ENCODE measurements around the gene C15orf40. TPM values are rescaled to one million over a fixed set of nuclear protein-coding genes. Genes with fewer than 3 reads are reported as not detected.
"Not testable (repeated sequence)": the region's sequence is repeated elsewhere in the genome, so short reads cannot be mapped to it uniquely, and the experiment has no call there.

The C15orf40 gene
- total and polyA plus RNA-seq, 9 of the 15 experiments (the other 6 are each of a cell fraction or from before 2014, with no cell fraction given) = 15.9 to 52.0 (median 27.0) TPM

DNA sequence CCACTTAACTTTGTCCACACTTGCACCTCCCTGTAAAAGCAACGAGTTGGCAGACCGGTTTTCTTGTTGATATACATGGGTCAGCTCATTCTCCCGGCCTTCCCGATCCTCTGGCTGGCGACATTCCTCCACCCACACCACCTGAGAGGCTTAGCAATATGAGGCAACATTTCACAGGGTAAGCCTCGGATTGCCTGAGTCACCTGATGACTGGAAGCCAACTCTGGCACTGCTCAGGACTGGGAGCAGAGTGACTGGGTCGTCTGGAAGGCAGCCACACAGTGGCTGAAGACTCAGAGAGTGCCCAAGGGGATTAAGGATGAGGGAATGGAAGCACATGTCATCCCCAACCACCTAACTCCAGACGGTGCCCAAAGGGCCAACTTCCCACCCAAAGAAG is 68.7 kb downstream of the C15orf40 start:
- no peak for TF ChIP-seq CCNT2 (IDR thresholded peaks at IDR 0.05; ENCODE audit: borderline replicate concordance, extremely low read depth, insufficient read length, low read depth, low read length)
- TF ChIP-seq, protein P1, sequence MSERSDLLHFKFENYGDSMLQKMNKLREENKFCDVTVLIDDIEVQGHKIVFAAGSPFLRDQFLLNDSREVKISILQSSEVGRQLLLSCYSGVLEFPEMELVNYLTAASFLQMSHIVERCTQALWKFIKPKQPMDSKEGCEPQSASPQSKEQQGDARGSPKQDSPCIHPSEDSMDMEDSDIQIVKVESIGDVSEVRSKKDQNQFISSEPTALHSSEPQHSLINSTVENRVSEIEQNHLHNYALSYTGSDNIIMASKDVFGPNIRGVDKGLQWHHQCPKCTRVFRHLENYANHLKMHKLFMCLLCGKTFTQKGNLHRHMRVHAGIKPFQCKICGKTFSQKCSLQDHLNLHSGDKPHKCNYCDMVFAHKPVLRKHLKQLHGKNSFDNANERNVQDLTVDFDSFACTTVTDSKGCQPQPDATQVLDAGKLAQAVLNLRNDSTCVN (CRISPR knock-in tag; IDR thresholded peaks at IDR 0.05) = no peak
- in situ Hi-C loops (cut with MboI) (no loop called here), intact Hi-C loops (cut with micrococcal nuclease) (no loop called here)
- peaks cover 61 to 63% of the 10 kb centered on the region in 2 experiments for H3K27me3 ChIP-seq (ENCODE audit: control insufficient read depth in 2 of 2, insufficient read depth in 2 of 2, low read length in 2 of 2)
- CTCF ChIA-PET (ENCODE audit: low intra/inter-chr PET ratio) = no interaction called here
- H3K79me2 ChIP-seq (ENCODE audit: control insufficient read depth, insufficient read depth, low read length) = no peaks in the 10 kb centered on the region
- ATAC-seq (no peak), DNase-seq (ENCODE audit: extremely low read depth in 1 of 4, low spot score in 3 of 4) (no peak), FAIRE-seq (no peak)
- no peaks in the 10 kb centered on the region for H3K9me1 ChIP-seq (ENCODE audit: control insufficient read depth, insufficient read depth, low read length)
- H3K4me2 ChIP-seq (ENCODE audit: insufficient read depth, low read length) = no peak overlapping the region
- no peaks in the 10 kb centered on the region for H4K20me1 ChIP-seq (replicated peaks; ENCODE audit: control insufficient read depth, insufficient read depth, low read length)
- no peaks in the 10 kb centered on the region for H3K9me3 ChIP-seq (replicated peaks; ENCODE audit: control insufficient read depth, insufficient read depth, low read depth, low read length)
- 1% methylated on average over 8 of the region's 8 CpGs for WGBS (ENCODE audit: insufficient coverage, low coverage, missing lambda C conversion rate)
- no peak overlapping the region for H3K4me3 ChIP-seq
- H2AFZ ChIP-seq (ENCODE audit: low read depth, low read length) = no peak overlapping the region
- BruUV-seq (replicated peaks) = no TSS peak
- no peaks in the 10 kb centered on the region for H3K36me3 ChIP-seq (ENCODE audit: control insufficient read depth, insufficient read depth, low read length)
- H3K27ac ChIP-seq (ENCODE audit: extremely low read depth, low read depth, low read length) = no peak overlapping the region
- no peak overlapping the region for H3K9ac ChIP-seq (ENCODE audit: insufficient read depth in 1 of 2, low read depth in 2 of 2, low read length in 2 of 2)
- no peaks in the 10 kb centered on the region for H3K4me1 ChIP-seq (replicated peaks in 1 of 2; ENCODE audit: control insufficient read depth in 2 of 2, insufficient read depth in 2 of 2, low read length in 2 of 2)
- POLR2A ChIA-PET = interaction anchor here (0.8 kb wide), 1 partner anchor 14 kb away, joined by 4 read pairs; no protein-coding TSS in a partner anchor

DNA sequence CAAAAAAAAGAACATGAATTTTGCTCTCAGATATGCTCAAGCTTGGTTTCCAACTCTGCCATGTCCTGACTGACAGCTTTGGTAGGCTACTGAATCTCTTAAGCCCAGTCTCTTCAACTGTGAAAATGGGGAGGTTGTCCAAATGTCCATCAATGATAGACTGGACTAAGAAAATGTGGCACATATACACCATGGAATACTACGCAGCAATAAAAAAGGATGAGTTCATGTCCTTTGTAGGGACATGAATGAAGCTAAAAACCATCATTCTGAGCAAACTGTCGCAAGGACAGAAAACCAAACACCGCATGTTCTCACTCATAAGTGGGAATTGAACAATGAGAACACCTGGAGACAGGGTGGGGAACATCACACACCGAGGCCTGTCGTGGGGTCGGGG is 71.8 kb downstream of the C15orf40 start:
- H4K20me1 ChIP-seq (replicated peaks; ENCODE audit: control insufficient read depth, insufficient read depth, low read length); H3K4me1 ChIP-seq (replicated peaks in 1 of 2; ENCODE audit: control insufficient read depth in 2 of 2, insufficient read depth in 2 of 2, low read length in 2 of 2); H3K27ac ChIP-seq (ENCODE audit: extremely low read depth, low read depth, low read length); CTCF ChIA-PET (ENCODE audit: low intra/inter-chr PET ratio); DNase-seq (ENCODE audit: extremely low read depth in 1 of 4, low spot score in 3 of 4); H3K36me3 ChIP-seq (ENCODE audit: control insufficient read depth, insufficient read depth, low read length); FAIRE-seq; BruUV-seq (replicated peaks); intact Hi-C loops (cut with micrococcal nuclease); H3K4me3 ChIP-seq; H2AFZ ChIP-seq (ENCODE audit: low read depth, low read length); ATAC-seq; in situ Hi-C loops (cut with MboI); H3K79me2 ChIP-seq (ENCODE audit: control insufficient read depth, insufficient read depth, low read length); H3K9ac ChIP-seq (ENCODE audit: insufficient read depth in 1 of 2, low read depth in 2 of 2, low read length in 2 of 2); H3K9me1 ChIP-seq (ENCODE audit: control insufficient read depth, insufficient read depth, low read length); POLR2A ChIA-PET; H3K9me3 ChIP-seq (replicated peaks; ENCODE audit: control insufficient read depth, insufficient read depth, low read depth, low read length); H3K4me2 ChIP-seq (ENCODE audit: insufficient read depth, low read length): not testable (repeated sequence)
- peak; percentile 76 for TF ChIP-seq ZNF146 (CRISPR knock-in tag; IDR thresholded peaks at IDR 0.05; ENCODE audit: unreplicated experiment)
- WGBS (ENCODE audit: insufficient coverage, low coverage, missing lambda C conversion rate) = 6% methylated on average over 6 of the region's 6 CpGs
- peaks cover 53 to 70% of the 10 kb centered on the region in 2 experiments for H3K27me3 ChIP-seq (ENCODE audit: control insufficient read depth in 2 of 2, insufficient read depth in 2 of 2, low read length in 2 of 2)

Other genes starting within 250 kb of the C15orf40 start
- not detected in 2 replicates for gene FSD2, start 205.6 kb downstream of the C15orf40 start, total RNA-seq (2014; rRNA removed)
- not detected in 2 replicates for gene FSD2, start 205.6 kb downstream of the C15orf40 start, total RNA-seq (2014; rRNA removed; fragmentation: Illumina TruSeq; extraction: Trizol)
- gene FSD2, start 205.6 kb downstream of the C15orf40 start, total RNA-seq (2015; rRNA removed; fragmentation: Illumina TruSeq; extraction: Trizol) = not detected in 2 replicates
- not detected in 2 replicates for gene FSD2, start 205.6 kb downstream of the C15orf40 start, total RNA-seq (2021)
- gene FSD2, start 205.6 kb downstream of the C15orf40 start, polyA plus RNA-seq (2011; rRNA removed) = not detected in 2 replicates
- 0.01 TPM in 1 of 2 replicates, not detected in the other for gene FSD2, start 205.6 kb downstream of the C15orf40 start, polyA plus RNA-seq (2014; fragmentation: Illumina TruSeq; extraction: Trizol)
- gene FSD2, start 205.6 kb downstream of the C15orf40 start, polyA plus RNA-seq (2014; fragmentation: Nextera tagmentation; extraction: Ambion mirVana) = under 1 TPM; 0.01 to 0.06 TPM
- gene FSD2, start 205.6 kb downstream of the C15orf40 start, polyA plus RNA-seq (2014; rRNA removed) = not detected in 2 replicates
- gene WHAMM, start 202.0 kb downstream of the C15orf40 start, total RNA-seq (2014; rRNA removed) = 3.6 and 4.3 TPM in 2 replicates
- 3.8 and 4.7 TPM in 2 replicates for gene WHAMM, start 202.0 kb downstream of the C15orf40 start, total RNA-seq (2014; rRNA removed; fragmentation: Illumina TruSeq; extraction: Trizol)
- 3.8 and 4.5 TPM in 2 replicates for gene WHAMM, start 202.0 kb downstream of the C15orf40 start, total RNA-seq (2015; rRNA removed; fragmentation: Illumina TruSeq; extraction: Trizol)
- 4.5 and 4.8 TPM in 2 replicates for gene WHAMM, start 202.0 kb downstream of the C15orf40 start, total RNA-seq (2021)
- 2.7 and 3.3 TPM in 2 replicates for gene WHAMM, start 202.0 kb downstream of the C15orf40 start, polyA plus RNA-seq (2011; rRNA removed)
- 4.0 TPM in 2 replicates for gene WHAMM, start 202.0 kb downstream of the C15orf40 start, polyA plus RNA-seq (2014; fragmentation: Illumina TruSeq; extraction: Trizol)
- gene WHAMM, start 202.0 kb downstream of the C15orf40 start, polyA plus RNA-seq (2014; fragmentation: Nextera tagmentation; extraction: Ambion mirVana) = 1 to 10 TPM; 2.0 to 2.3 TPM
- gene WHAMM, start 202.0 kb downstream of the C15orf40 start, polyA plus RNA-seq (2014; rRNA removed) = 3.6 and 4.6 TPM in 2 replicates
- 0.32 and 0.69 TPM in 2 replicates for gene HOMER2, start 58.9 kb downstream of the C15orf40 start, total RNA-seq (2014; rRNA removed)
- 0.25 and 0.57 TPM in 2 replicates for gene HOMER2, start 58.9 kb downstream of the C15orf40 start, total RNA-seq (2014; rRNA removed; fragmentation: Illumina TruSeq; extraction: Trizol)
- gene HOMER2, start 58.9 kb downstream of the C15orf40 start, total RNA-seq (2015; rRNA removed; fragmentation: Illumina TruSeq; extraction: Trizol) = 0.41 TPM in 1 of 2 replicates, not detected in the other
- 0.47 and 0.54 TPM in 2 replicates for gene HOMER2, start 58.9 kb downstream of the C15orf40 start, total RNA-seq (2021)
- gene HOMER2, start 58.9 kb downstream of the C15orf40 start, polyA plus RNA-seq (2011; rRNA removed) = 0.13 and 0.18 TPM in 2 replicates
- gene HOMER2, start 58.9 kb downstream of the C15orf40 start, polyA plus RNA-seq (2014; fragmentation: Illumina TruSeq; extraction: Trizol) = 0.30 and 0.43 TPM in 2 replicates
- gene HOMER2, start 58.9 kb downstream of the C15orf40 start, polyA plus RNA-seq (2014; fragmentation: Nextera tagmentation; extraction: Ambion mirVana) = under 1 TPM; 0.18 to 0.41 TPM
- 0.23 and 0.31 TPM in 2 replicates for gene HOMER2, start 58.9 kb downstream of the C15orf40 start, polyA plus RNA-seq (2014; rRNA removed)
- 35.8 and 37.8 TPM in 2 replicates for gene RAMAC, start 25.4 kb downstream of the C15orf40 start, total RNA-seq (2014; rRNA removed)
- gene RAMAC, start 25.4 kb downstream of the C15orf40 start, total RNA-seq (2014; rRNA removed; fragmentation: Illumina TruSeq; extraction: Trizol) = 43.3 and 44.1 TPM in 2 replicates
- 41.7 and 41.9 TPM in 2 replicates for gene RAMAC, start 25.4 kb downstream of the C15orf40 start, total RNA-seq (2015; rRNA removed; fragmentation: Illumina TruSeq; extraction: Trizol)
- 26.9 and 28.4 TPM in 2 replicates for gene RAMAC, start 25.4 kb downstream of the C15orf40 start, total RNA-seq (2021)
- gene RAMAC, start 25.4 kb downstream of the C15orf40 start, polyA plus RNA-seq (2011; rRNA removed) = 24.8 and 36.5 TPM in 2 replicates
- gene RAMAC, start 25.4 kb downstream of the C15orf40 start, polyA plus RNA-seq (2014; fragmentation: Illumina TruSeq; extraction: Trizol) = 35.4 and 38.4 TPM in 2 replicates
- 100 to 1,000 TPM; 100 to 108 TPM for gene RAMAC, start 25.4 kb downstream of the C15orf40 start, polyA plus RNA-seq (2014; fragmentation: Nextera tagmentation; extraction: Ambion mirVana)
- 35.4 and 42.8 TPM in 2 replicates for gene RAMAC, start 25.4 kb downstream of the C15orf40 start, polyA plus RNA-seq (2014; rRNA removed)
- gene BTBD1, start 55.6 kb upstream of the C15orf40 start, total RNA-seq (2014; rRNA removed) = 89.1 and 90.4 TPM in 2 replicates
- gene BTBD1, start 55.6 kb upstream of the C15orf40 start, total RNA-seq (2014; rRNA removed; fragmentation: Illumina TruSeq; extraction: Trizol) = 97.6 and 107 TPM in 2 replicates
- 87.4 and 93.4 TPM in 2 replicates for gene BTBD1, start 55.6 kb upstream of the C15orf40 start, total RNA-seq (2015; rRNA removed; fragmentation: Illumina TruSeq; extraction: Trizol)
- 75.8 and 77.3 TPM in 2 replicates for gene BTBD1, start 55.6 kb upstream of the C15orf40 start, total RNA-seq (2021)
- 91.7 and 106 TPM in 2 replicates for gene BTBD1, start 55.6 kb upstream of the C15orf40 start, polyA plus RNA-seq (2011; rRNA removed)
- gene BTBD1, start 55.6 kb upstream of the C15orf40 start, polyA plus RNA-seq (2014; fragmentation: Illumina TruSeq; extraction: Trizol) = 89.5 and 94.1 TPM in 2 replicates
- gene BTBD1, start 55.6 kb upstream of the C15orf40 start, polyA plus RNA-seq (2014; fragmentation: Nextera tagmentation; extraction: Ambion mirVana) = 10 to 100 TPM; 19.4 to 27.2 TPM
- 73.6 and 74.9 TPM in 2 replicates for gene BTBD1, start 55.6 kb upstream of the C15orf40 start, polyA plus RNA-seq (2014; rRNA removed)
- 1.8 and 3.3 TPM in 2 replicates for gene TM6SF1, start 96.0 kb upstream of the C15orf40 start, total RNA-seq (2014; rRNA removed)
- gene TM6SF1, start 96.0 kb upstream of the C15orf40 start, total RNA-seq (2014; rRNA removed; fragmentation: Illumina TruSeq; extraction: Trizol) = 4.4 and 4.6 TPM in 2 replicates
- gene TM6SF1, start 96.0 kb upstream of the C15orf40 start, total RNA-seq (2015; rRNA removed; fragmentation: Illumina TruSeq; extraction: Trizol) = 1.1 and 1.3 TPM in 2 replicates
- gene TM6SF1, start 96.0 kb upstream of the C15orf40 start, total RNA-seq (2021) = 2.7 and 4.1 TPM in 2 replicates
- gene TM6SF1, start 96.0 kb upstream of the C15orf40 start, polyA plus RNA-seq (2011; rRNA removed) = 1.0 and 6.1 TPM in 2 replicates
- 3.5 and 4.4 TPM in 2 replicates for gene TM6SF1, start 96.0 kb upstream of the C15orf40 start, polyA plus RNA-seq (2014; fragmentation: Illumina TruSeq; extraction: Trizol)
- 1 to 10 TPM; 5.2 to 5.6 TPM for gene TM6SF1, start 96.0 kb upstream of the C15orf40 start, polyA plus RNA-seq (2014; fragmentation: Nextera tagmentation; extraction: Ambion mirVana)
- 2.9 and 4.5 TPM in 2 replicates for gene TM6SF1, start 96.0 kb upstream of the C15orf40 start, polyA plus RNA-seq (2014; rRNA removed)
- gene HDGFL3, start 196.2 kb upstream of the C15orf40 start, total RNA-seq (2014; rRNA removed) = 30.2 and 31.4 TPM in 2 replicates
- 41.1 and 46.3 TPM in 2 replicates for gene HDGFL3, start 196.2 kb upstream of the C15orf40 start, total RNA-seq (2014; rRNA removed; fragmentation: Illumina TruSeq; extraction: Trizol)
- gene HDGFL3, start 196.2 kb upstream of the C15orf40 start, total RNA-seq (2015; rRNA removed; fragmentation: Illumina TruSeq; extraction: Trizol) = 39.5 and 41.0 TPM in 2 replicates
- gene HDGFL3, start 196.2 kb upstream of the C15orf40 start, total RNA-seq (2021) = 33.6 and 37.6 TPM in 2 replicates
- 6.8 and 10.9 TPM in 2 replicates for gene HDGFL3, start 196.2 kb upstream of the C15orf40 start, polyA plus RNA-seq (2011; rRNA removed)
- gene HDGFL3, start 196.2 kb upstream of the C15orf40 start, polyA plus RNA-seq (2014; fragmentation: Illumina TruSeq; extraction: Trizol) = 34.4 and 42.0 TPM in 2 replicates
- gene HDGFL3, start 196.2 kb upstream of the C15orf40 start, polyA plus RNA-seq (2014; fragmentation: Nextera tagmentation; extraction: Ambion mirVana) = 1 to 10 TPM; 6.7 to 7.5 TPM
- 16.8 and 27.7 TPM in 2 replicates for gene HDGFL3, start 196.2 kb upstream of the C15orf40 start, polyA plus RNA-seq (2014; rRNA removed)

All from K562 (cell line).